ENCODE results near the gene COL7A1.

COL7A1 gene

GRCh38 chr3:48567500-48567899 is 27.6 kb downstream of the COL7A1 start:
- in situ Hi-C loops (cut with MboI; ENCODE audit: low pct_unique_long_range_greater_than_20kb, low sequenced_read_pairs): no loop called here

GRCh38 chr3:48567090-48567489 is 28.0 kb downstream of the COL7A1 start:
- in situ Hi-C loops (cut with MboI; ENCODE audit: low pct_unique_long_range_greater_than_20kb, low sequenced_read_pairs): no loop called here
- no peak for DNase-seq

More at GRCh38 chr3:48567500-48567899, 27.6 kb downstream of the COL7A1 start:
- no peak for DNase-seq

- no peak for DNase-seq
- in situ Hi-C loops (cut with MboI; ENCODE audit: low pct_unique_long_range_greater_than_20kb, low sequenced_read_pairs): no loop called here
Observed at GRCh38 chr3:48566401-48566760, 28.7 kb downstream of the COL7A1 start.

- peak; percentile 46 for DNase-seq
- in situ Hi-C loops (cut with MboI; ENCODE audit: low pct_unique_long_range_greater_than_20kb, low sequenced_read_pairs): no loop called here
Observed at GRCh38 chr3:48565591-48566400, 29.3 kb downstream of the COL7A1 start.

GRCh38 chr3:48565186-48565585 is 29.9 kb downstream of the COL7A1 start:
- DNase-seq: no peak
- in situ Hi-C loops (cut with MboI; ENCODE audit: low pct_unique_long_range_greater_than_20kb, low sequenced_read_pairs): no loop called here

- in situ Hi-C loops (cut with MboI; ENCODE audit: low pct_unique_long_range_greater_than_20kb, low sequenced_read_pairs): no loop called here
Observed at GRCh38 chr3:48564667-48565066, 30.5 kb downstream of the COL7A1 start.

GRCh38 chr3:48564022-48564421 is 31.1 kb downstream of the COL7A1 start:
- in situ Hi-C loops (cut with MboI; ENCODE audit: low pct_unique_long_range_greater_than_20kb, low sequenced_read_pairs): no loop called here
- no peak for DNase-seq

More at GRCh38 chr3:48564667-48565066, 30.5 kb downstream of the COL7A1 start:
- DNase-seq: no peak

- in situ Hi-C loops (cut with MboI; ENCODE audit: low pct_unique_long_range_greater_than_20kb, low sequenced_read_pairs): no loop called here
- no peak for DNase-seq
Observed at GRCh38 chr3:48563382-48563918, 31.7 kb downstream of the COL7A1 start, which contains the start of gene UCN2. Gene UCN2, minus strand, starts transcription at chr3:48563781. Its CDS starts 657 bp downstream, at chr3:48563124.

- in situ Hi-C loops (cut with MboI; ENCODE audit: low pct_unique_long_range_greater_than_20kb, low sequenced_read_pairs): no loop called here
Observed at GRCh38 chr3:48562367-48563095, 32.6 kb downstream of the COL7A1 start.

GRCh38 chr3:48561045-48561736 is 33.9 kb downstream of the COL7A1 start:
- in situ Hi-C loops (cut with MboI; ENCODE audit: low pct_unique_long_range_greater_than_20kb, low sequenced_read_pairs): no loop called here
- peak; percentile 51 for DNase-seq

More at GRCh38 chr3:48562367-48563095, 32.6 kb downstream of the COL7A1 start:
- no peak for DNase-seq

GRCh38 chr3:48560648-48561018 is 34.5 kb downstream of the COL7A1 start:
- DNase-seq: peak; percentile 26
- in situ Hi-C loops (cut with MboI; ENCODE audit: low pct_unique_long_range_greater_than_20kb, low sequenced_read_pairs): no loop called here

GRCh38 chr3:48558493-48559134 is 36.5 kb downstream of the COL7A1 start:
- in situ Hi-C loops (cut with MboI; ENCODE audit: low pct_unique_long_range_greater_than_20kb, low sequenced_read_pairs): no loop called here
- DNase-seq: peak; percentile 57

- in situ Hi-C loops (cut with MboI; ENCODE audit: low pct_unique_long_range_greater_than_20kb, low sequenced_read_pairs): no loop called here
- DNase-seq: peak; percentile 99
Observed at GRCh38 chr3:48556796-48557626, 38.1 kb downstream of the COL7A1 start, which contains the start of gene PFKFB4. Gene PFKFB4, minus strand, starts transcription at chr3:48556803. Its CDS starts 26 bp downstream, at chr3:48556777.

- in situ Hi-C loops (cut with MboI; ENCODE audit: low pct_unique_long_range_greater_than_20kb, low sequenced_read_pairs): no loop called here
Observed at GRCh38 chr3:48555949-48556795, 39.0 kb downstream of the COL7A1 start.

GRCh38 chr3:48555231-48555948 is 39.7 kb downstream of the COL7A1 start:
- in situ Hi-C loops (cut with MboI; ENCODE audit: low pct_unique_long_range_greater_than_20kb, low sequenced_read_pairs): no loop called here
- no peak for DNase-seq

More at GRCh38 chr3:48555949-48556795, 39.0 kb downstream of the COL7A1 start:
- DNase-seq: no peak
